Endothelial cell (in vitro differentiated cells): ENCODE measurements around the gene BLOC1S6. TPM values are rescaled to one million over a fixed set of nuclear protein-coding genes. Genes with fewer than 3 reads are reported as not detected.
A peak's percentile ranks its signal among the peaks of the same experiment; 100 is the strongest.

Source experiments
- DNase-seq: peaks from one replicate; pipeline ENCODE4 v3.0.0; 2021; ENCODE audit warnings: low spot score
- H3K27ac Mint-ChIP-seq: one replicate; pipeline ENCODE4 v1.8.0; 2021; ENCODE audit warnings: mixed read lengths, inconsistent platforms; ENCODE audit not compliant: unreplicated experiment
- H3K27me3 Mint-ChIP-seq: one replicate; pipeline ENCODE4 v1.8.0; 2021; ENCODE audit warnings: mild to moderate bottlenecking, moderate library complexity, mixed read lengths, inconsistent platforms; ENCODE audit not compliant: unreplicated experiment
- H3K36me3 Mint-ChIP-seq: one replicate; pipeline ENCODE4 v1.8.0; 2021; ENCODE audit warnings: mild to moderate bottlenecking, low read depth, mixed read lengths, inconsistent platforms; ENCODE audit not compliant: unreplicated experiment
- H3K4me1 Mint-ChIP-seq: one replicate; pipeline ENCODE4 v1.8.0; 2021; ENCODE audit warnings: mild to moderate bottlenecking, mixed read lengths, inconsistent platforms; ENCODE audit not compliant: unreplicated experiment
- H3K4me3 Mint-ChIP-seq: one replicate; pipeline ENCODE4 v1.8.0; 2021; ENCODE audit warnings: mild to moderate bottlenecking, mixed read lengths, inconsistent platforms; ENCODE audit not compliant: unreplicated experiment
- H3K9me3 Mint-ChIP-seq: one replicate; pipeline ENCODE4 v1.8.0; 2021; ENCODE audit warnings: mixed read lengths, inconsistent platforms; ENCODE audit not compliant: unreplicated experiment
- long read RNA-seq: library from polyadenylated mRNA; unstranded; transcript quantifications from one replicate; pipeline ENCODE4 v2.0.0, GENCODE V29; 2020; ENCODE audit not compliant: unreplicated experiment
- total RNA-seq: library from RNA; stranded (reverse); fragmentation: NEBNext Ultra II Directional; extraction: Animal tissue kit (Norgen Biotek cat#: 25700); gene quantifications from one replicate; pipeline ENCODE4 v1.2.1, GENCODE V29; 2021; ENCODE audit not compliant: unreplicated experiment
- TF ChIP-seq, protein P1 (sequence below): fragments of 200-600 bp; sonication (generic); IDR thresholded peaks from one replicate; pipeline ENCODE4 v1.5.0; 2021; ENCODE audit warnings: antibody characterized with exemption; ENCODE audit not compliant: unreplicated experiment

BLOC1S6 gene, protein sequence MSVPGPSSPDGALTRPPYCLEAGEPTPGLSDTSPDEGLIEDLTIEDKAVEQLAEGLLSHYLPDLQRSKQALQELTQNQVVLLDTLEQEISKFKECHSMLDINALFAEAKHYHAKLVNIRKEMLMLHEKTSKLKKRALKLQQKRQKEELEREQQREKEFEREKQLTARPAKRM
- 30.1 TPM for total RNA-seq
- long read RNA-seq, full-length matches to known transcripts = 11 of 12 reads
- long read RNA-seq, partial matches to known transcripts = 1 of 12 reads
- long read RNA-seq, other reads (novel, unspliced or antisense) = 0 of 12 reads

DNA sequence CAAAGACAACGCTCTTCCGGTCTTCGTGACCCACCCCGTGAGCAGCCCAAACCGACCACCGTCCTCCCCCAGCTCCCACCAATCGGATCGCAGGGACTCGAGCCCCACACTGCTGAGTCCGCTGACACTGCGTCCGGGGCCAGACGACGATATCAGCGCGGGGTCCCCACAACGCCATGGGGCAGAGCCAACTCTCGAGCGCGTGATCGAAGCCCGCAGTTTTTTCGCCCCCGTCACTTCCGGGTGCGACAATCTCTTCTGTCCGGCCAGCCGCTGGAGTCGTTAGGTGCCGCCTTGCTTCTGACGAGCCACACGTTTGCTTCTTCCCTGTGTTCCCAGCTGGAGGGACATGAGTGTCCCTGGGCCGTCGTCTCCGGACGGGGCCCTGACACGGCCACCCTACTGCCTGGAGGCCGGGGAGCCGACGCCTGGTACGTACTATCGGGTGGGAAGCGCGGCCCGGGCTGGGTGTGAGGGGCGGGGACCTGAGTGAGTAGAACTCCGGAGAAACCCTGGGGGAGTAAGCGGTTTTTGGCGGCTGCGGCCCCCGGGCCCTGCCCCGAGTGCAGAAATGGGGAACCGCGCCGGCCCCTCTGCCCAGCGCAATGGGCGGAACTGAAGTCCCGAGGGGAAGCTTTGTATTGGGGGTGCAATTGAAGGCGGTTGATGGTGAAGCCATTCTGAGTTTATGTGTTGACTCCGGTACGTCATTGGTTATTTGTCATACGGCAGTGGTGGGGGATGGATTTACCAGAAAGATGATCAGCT, at the start of gene BLOC1S6:
TSS of gene BLOC1S6 (plus strand) at position 285 of the 768 bp plus-strand sequence. CDS start at position 350, 65 bp downstream.
- DNase-seq = peak; percentile 88
- TF ChIP-seq, protein P1, sequence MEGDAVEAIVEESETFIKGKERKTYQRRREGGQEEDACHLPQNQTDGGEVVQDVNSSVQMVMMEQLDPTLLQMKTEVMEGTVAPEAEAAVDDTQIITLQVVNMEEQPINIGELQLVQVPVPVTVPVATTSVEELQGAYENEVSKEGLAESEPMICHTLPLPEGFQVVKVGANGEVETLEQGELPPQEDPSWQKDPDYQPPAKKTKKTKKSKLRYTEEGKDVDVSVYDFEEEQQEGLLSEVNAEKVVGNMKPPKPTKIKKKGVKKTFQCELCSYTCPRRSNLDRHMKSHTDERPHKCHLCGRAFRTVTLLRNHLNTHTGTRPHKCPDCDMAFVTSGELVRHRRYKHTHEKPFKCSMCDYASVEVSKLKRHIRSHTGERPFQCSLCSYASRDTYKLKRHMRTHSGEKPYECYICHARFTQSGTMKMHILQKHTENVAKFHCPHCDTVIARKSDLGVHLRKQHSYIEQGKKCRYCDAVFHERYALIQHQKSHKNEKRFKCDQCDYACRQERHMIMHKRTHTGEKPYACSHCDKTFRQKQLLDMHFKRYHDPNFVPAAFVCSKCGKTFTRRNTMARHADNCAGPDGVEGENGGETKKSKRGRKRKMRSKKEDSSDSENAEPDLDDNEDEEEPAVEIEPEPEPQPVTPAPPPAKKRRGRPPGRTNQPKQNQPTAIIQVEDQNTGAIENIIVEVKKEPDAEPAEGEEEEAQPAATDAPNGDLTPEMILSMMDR = no peak
- H3K4me3 Mint-ChIP-seq = peak within 1 kb of the TSS; percentile 91
- peaks cover 19% of the 10 kb centered on the region for H3K4me1 Mint-ChIP-seq
- no peaks in the 10 kb centered on the region for H3K36me3 Mint-ChIP-seq
- no peaks in the 10 kb centered on the region for H3K9me3 Mint-ChIP-seq
- peaks cover 5% of the 10 kb centered on the region for H3K27me3 Mint-ChIP-seq
- H3K27ac Mint-ChIP-seq = peak within 1 kb of the TSS; percentile 100

DNA sequence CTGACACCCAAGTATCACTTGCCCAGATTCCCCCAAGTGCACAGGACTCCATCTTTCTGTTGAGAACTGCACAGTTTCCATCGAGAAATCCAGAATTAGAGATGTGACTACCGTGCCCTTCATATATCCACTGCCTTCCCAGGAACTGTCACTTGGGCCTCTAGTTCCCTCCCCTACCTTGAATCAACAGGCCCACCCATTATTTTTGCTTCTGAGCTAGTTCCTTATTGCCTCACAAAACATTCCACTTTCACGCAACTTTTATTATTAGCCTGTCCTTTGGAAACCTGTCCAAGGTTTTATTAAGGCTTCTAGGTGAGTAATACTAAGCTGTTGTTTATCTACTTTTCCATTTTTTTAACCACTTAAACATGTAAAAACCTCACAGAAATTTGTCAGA, 47.5 kb upstream of the BLOC1S6 start:
- TF ChIP-seq, protein P1 = no peak
- Mint-ChIP-seq H3K9me3 (no peaks in the 10 kb centered on the region), H3K36me3 (no peaks in the 10 kb centered on the region)

DNA sequence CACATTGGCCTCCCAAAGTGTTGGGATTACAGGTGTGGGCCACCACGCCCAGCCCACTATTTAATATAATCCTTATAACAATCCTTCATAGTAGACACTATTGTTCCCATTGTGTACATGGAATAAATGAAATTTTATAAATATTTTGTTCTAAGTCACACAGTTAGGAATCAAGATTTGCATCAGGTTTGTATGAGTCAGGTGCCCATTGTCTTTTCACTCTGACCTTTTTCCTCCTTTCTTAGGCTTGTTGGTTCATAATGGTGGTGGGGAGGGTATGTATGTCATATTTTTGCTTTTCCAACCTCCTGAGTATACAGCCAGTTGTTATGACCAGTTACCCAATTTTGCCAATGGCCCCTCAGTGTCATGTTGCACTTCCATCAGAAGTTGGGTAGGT, 46.6 kb upstream of the BLOC1S6 start:
- no peak for DNase-seq
- no peaks in the 10 kb centered on the region for H3K36me3 Mint-ChIP-seq
- TF ChIP-seq, protein P1 = no peak
- H3K4me1 Mint-ChIP-seq = no peaks in the 10 kb centered on the region
- H3K27ac Mint-ChIP-seq = no peak overlapping the region
- no peak overlapping the region for H3K4me3 Mint-ChIP-seq
- H3K9me3 Mint-ChIP-seq = no peaks in the 10 kb centered on the region
- peaks cover 4% of the 10 kb centered on the region for H3K27me3 Mint-ChIP-seq

More for the DNA sequence above, 47.5 kb upstream of the BLOC1S6 start:
- no peak overlapping the region for H3K27ac Mint-ChIP-seq
- no peak overlapping the region for H3K4me3 Mint-ChIP-seq
- no peaks in the 10 kb centered on the region for H3K4me1 Mint-ChIP-seq
- no peak for DNase-seq
- peaks cover 4% of the 10 kb centered on the region for H3K27me3 Mint-ChIP-seq

DNA sequence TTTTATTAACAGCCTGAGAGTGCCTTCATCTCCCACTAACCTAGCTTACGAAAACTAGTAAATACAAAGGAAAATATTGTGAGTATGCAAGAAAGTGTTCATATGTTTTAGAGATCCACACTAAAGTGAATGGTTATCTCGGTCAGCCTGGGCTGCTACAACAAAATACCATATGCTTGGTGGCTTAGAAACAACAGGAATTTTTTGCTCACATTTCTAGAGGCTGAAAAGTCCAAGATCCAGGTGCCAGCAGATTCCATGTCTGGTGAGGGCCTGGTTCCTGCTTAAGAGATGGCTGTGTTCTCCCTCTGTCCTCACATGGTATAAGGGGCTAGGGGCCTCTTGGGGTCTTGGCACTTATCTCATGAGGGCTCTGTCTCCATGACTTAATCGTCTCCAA, 44.1 kb upstream of the BLOC1S6 start:
- TF ChIP-seq, protein P1 = no peak
- Mint-ChIP-seq H3K27me3 (peaks cover 4% of the 10 kb centered on the region), H3K4me3 (no peak overlapping the region), H3K27ac (no peak overlapping the region), H3K36me3 (no peaks in the 10 kb centered on the region), H3K4me1 (no peaks in the 10 kb centered on the region), H3K9me3 (no peaks in the 10 kb centered on the region)
- no peak for DNase-seq
